SK-MEL-5 (cell line): ENCODE results near the gene FGF4. TPM values are rescaled to one million over a fixed set of nuclear protein-coding genes. Genes with fewer than 3 reads are reported as not detected.

Source experiments
- DNase-seq: peaks from one replicate; pipeline ENCODE4 v3.0.0-alpha.2; 2016; ENCODE audit warnings: low read depth, low spot score
- in situ Hi-C: cut with HindIII; loops from 2 replicates; pipeline ENCODE4 v1.10.0; 2016; ENCODE audit warnings: low sequenced_read_pairs, high pct_unique_total_duplicates, low pct_unique_long_range_greater_than_20kb
- total RNA-seq: library from RNA; depleted of rRNA; stranded (reverse); fragments of >200 nt; shearing (Covaris generic); gene quantifications from 2 replicates; pipeline ENCODE4 v1.2.3, GENCODE V29; 2014; rRNA removed

Gene FGF4
- total RNA-seq, 1 experiment from 2014 or later = not detected

GRCh38 chr11:69746752-69747742, 28.1 kb downstream of the FGF4 start:
- DNase-seq = no peak
- in situ Hi-C loops = no loop called here

- in situ Hi-C loops = no loop called here
- no peak for DNase-seq
Measured at GRCh38 chr11:69746140-69746539, 29.0 kb downstream of the FGF4 start.

DNA sequence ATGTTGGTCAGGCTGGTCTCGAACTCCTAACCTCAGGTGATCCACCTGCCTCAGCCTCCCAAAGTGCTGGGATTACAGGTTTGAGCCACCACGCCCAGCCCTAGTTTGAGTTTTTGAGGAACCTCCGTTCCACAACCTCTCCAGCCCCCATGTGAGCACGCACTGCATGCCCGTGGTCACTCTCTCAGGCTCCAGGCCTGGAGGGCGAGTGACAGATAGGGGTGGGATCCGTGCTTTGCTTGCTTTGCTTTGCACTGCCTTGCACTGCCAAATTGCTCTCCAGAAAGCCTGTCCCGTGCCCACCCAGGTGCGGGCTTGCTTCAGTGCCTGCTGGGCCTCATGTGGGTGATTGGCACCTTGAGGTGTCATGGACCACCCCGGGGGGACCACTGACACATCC, 29.9 kb downstream of the FGF4 start:
- DNase-seq = no peak

DNA sequence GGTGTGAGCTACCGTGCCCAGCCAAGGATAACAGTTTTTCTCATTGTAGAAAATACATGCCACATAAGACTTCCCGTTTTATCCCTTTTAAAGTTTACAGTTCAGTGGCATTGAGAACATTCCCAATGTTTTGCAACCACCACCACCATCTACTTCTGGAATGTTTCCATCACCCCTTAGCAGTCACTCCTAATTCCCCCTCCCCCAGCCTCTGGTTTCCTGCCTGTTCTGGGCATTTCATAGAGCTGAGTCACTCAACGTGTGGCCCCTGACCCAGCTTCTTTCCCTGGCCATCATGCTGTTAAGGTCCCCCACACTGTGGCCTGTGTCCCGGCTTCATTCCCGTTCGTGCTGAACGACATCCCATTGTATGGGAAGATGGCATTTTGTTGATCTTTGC, 30.7 kb downstream of the FGF4 start:
- peak; percentile 52 for DNase-seq
- in situ Hi-C loops = no loop called here

More for the DNA sequence above, 29.9 kb downstream of the FGF4 start:
- in situ Hi-C loops = no loop called here

- in situ Hi-C loops = no loop called here
Measured at GRCh38 chr11:69734841-69735240, 40.3 kb downstream of the FGF4 start.

GRCh38 chr11:69734367-69734766, 40.8 kb downstream of the FGF4 start:
- no peak for DNase-seq
- in situ Hi-C loops = no loop called here

More at GRCh38 chr11:69734841-69735240, 40.3 kb downstream of the FGF4 start:
- DNase-seq = no peak

DNA sequence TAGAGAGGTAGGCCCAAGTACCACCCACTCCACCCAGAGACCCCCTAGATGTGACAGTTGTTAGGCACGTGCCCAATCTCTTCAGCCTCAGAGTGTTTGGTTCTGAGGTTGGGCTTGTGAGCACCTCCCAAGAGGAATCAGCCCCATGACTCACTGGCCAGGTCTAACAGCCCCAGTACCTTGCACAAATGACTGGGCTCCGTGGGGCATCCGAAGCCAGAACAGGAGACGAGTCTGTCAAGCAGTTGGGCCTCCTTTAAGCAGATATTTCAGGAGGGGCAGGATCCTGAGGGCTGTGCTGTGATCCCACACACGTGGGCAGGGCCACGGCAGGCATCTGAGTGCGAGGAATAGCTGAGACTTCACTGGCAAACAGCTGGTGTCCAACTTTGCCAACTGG, 42.2 kb downstream of the FGF4 start:
- in situ Hi-C loops = no loop called here

DNA sequence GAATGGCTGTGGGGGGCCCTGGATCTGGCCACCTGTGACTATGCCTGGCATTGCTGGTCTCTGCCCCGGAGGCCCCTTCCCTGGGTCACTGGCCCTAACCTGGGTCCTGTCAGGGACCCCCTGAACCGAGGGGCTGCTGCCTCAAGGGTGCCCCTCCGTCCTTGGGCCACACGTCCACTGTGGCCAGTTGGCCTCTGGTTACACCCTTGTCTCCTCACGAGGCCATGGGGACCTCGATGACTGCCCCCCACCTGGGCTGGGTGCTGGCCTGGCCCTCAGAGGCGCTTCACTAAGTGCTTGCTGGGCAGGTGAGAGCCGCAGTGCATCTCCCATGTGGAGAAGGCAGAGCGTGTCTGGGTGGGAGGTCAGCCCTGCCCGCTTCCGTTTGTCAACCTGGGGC, 44.0 kb downstream of the FGF4 start:
- in situ Hi-C loops = no loop called here
- no peak for DNase-seq

More for the DNA sequence above, 42.2 kb downstream of the FGF4 start:
- no peak for DNase-seq

GRCh38 chr11:69730500-69730899, 44.6 kb downstream of the FGF4 start:
- DNase-seq = no peak
- in situ Hi-C loops = no loop called here

- in situ Hi-C loops = no loop called here
- DNase-seq = no peak
Measured at GRCh38 chr11:69729252-69729651, 45.9 kb downstream of the FGF4 start.

GRCh38 chr11:69727266-69727665, 47.9 kb downstream of the FGF4 start:
- in situ Hi-C loops = no loop called here

GRCh38 chr11:69726481-69726880, 48.7 kb downstream of the FGF4 start:
- in situ Hi-C loops = no loop called here
- DNase-seq = no peak

More at GRCh38 chr11:69727266-69727665, 47.9 kb downstream of the FGF4 start:
- DNase-seq = no peak

DNA sequence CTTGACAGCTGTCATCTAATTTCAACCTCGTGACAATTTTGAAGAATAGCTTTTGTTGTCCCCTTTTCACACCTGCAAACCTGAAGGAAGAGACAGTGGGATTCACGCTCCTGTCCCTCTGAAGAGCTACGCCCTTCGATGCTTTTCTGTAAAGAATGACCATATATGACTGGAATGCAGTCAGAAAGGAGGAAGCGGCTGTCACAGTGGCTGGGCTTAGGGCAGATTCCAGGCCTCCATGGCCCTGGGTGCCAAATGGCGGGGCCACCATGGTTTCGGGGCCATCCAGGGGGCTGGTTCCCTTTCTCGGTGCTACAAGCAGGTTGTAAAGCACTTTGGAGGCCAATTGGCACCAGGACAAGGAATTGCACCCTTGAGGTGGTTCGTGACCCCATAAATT, 49.1 kb downstream of the FGF4 start:
- no peak for DNase-seq
- in situ Hi-C loops = no loop called here

DNA sequence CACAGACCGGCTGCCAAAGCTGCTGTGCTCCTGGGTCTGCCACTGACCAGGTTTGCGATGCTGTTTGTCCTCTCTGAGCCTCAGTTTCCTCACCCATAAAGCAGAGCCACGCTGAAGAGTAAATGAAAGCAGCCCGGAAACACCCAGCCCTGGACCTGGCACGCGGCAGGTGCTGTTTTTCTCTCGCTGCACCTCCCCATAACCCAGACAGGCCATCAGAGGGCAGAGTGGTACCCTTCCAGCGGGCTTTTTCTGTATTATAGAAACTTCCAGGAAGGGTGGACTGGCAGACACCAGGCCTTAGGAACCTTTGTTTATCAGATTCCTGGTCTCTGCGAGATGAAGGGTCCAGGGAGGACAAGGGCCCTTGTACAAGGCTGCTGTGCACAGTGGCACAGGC, 53.4 kb downstream of the FGF4 start:
- DNase-seq = peak; percentile 72
- in situ Hi-C loops = no loop called here

DNA sequence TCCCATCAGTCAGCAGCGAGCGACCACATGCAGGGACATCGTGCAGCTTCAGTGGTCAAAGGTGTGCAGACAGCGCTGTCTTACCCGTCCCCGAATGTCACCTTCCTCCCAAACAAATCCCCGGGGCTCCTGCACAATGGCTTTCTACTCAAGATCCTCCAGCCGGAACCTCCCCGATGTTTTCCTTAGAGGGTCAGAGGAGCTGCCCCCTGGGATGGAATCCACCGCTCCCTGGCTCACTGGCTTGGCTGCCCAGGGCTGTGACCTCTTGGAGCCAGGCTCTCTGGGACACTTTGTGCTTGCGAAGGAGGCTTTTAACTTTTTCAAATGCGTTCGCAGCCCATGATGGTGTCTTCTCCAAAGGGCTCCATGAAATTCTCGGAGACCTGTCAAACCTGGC, 54.0 kb downstream of the FGF4 start:
- in situ Hi-C loops = no loop called here
- no peak for DNase-seq

Other genes with a start within 250 kb of the FGF4 start
- 111 and 118 TPM in 2 replicates for gene CCND1, start 134.2 kb downstream of the FGF4 start, total RNA-seq
- gene LTO1, start 100.0 kb downstream of the FGF4 start, total RNA-seq = 39.9 and 46.7 TPM in 2 replicates
- 0.13 TPM in 1 of 2 replicates, not detected in the other for gene FGF19, start 71.3 kb downstream of the FGF4 start, total RNA-seq
- gene FGF3, start 44.1 kb upstream of the FGF4 start, total RNA-seq = not detected in 2 replicates